CD14-positive monocyte (primary cell): Measurements from ENCODE around the gene TSPEAR. TPM values are rescaled to one million over a fixed set of nuclear protein-coding genes. Genes with fewer than 3 reads are reported as not detected.

Experiments
- DNase-seq, 3 donors: peaks; one replicate each; pipeline ENCODE4 v3.0.0-alpha.2; 2011 to 2022
- H2AFZ ChIP-seq: 2 replicates; pipeline ENCODE4 v1.6.0; 2012; ENCODE audit warnings: mild to moderate bottlenecking, low read depth, low read length, inconsistent platforms; ENCODE audit not compliant: insufficient read depth, poor library complexity, severe bottlenecking
- H3K27ac ChIP-seq, 2 donors: 1 replicate in 1 of 2; 2 replicates in 1 of 2; pipeline ENCODE4 v1.5.1; 2012 to 2013; ENCODE audit warnings: low read length in 2 of 2, control low read depth in 1 of 2, inconsistent platforms in 1 of 2, low read depth in 1 of 2, mild to moderate bottlenecking in 1 of 2
- H3K27me3 ChIP-seq, 2 donors: one replicate each; pipeline versions ENCODE4 v1.6.0 to v1.6.1; 2011 to 2013; ENCODE audit warnings: low read length in 2 of 2; ENCODE audit not compliant: control insufficient read depth in 2 of 2, insufficient read depth in 2 of 2
- H3K36me3 ChIP-seq, 2 donors: replicated peaks in 1 of 2; 1 replicate in 1 of 2; 2 replicates in 1 of 2; pipeline versions ENCODE4 v1.5.1 to v1.6.1; 2012 to 2013; ENCODE audit warnings: low read length in 2 of 2, control low read depth in 1 of 2, inconsistent platforms in 1 of 2, mild to moderate bottlenecking in 1 of 2; ENCODE audit not compliant: insufficient read depth in 2 of 2, control insufficient read depth in 1 of 2
- H3K4me1 ChIP-seq, 2 donors: 1 replicate in 1 of 2; 2 replicates in 1 of 2; pipeline versions ENCODE4 v1.5.1 to v1.6.1; 2012 to 2013; ENCODE audit warnings: low read length in 2 of 2, control low read depth in 1 of 2, inconsistent platforms in 1 of 2, mild to moderate bottlenecking in 1 of 2, moderate library complexity in 1 of 2; ENCODE audit not compliant: insufficient read depth in 2 of 2, control insufficient read depth in 1 of 2
- H3K4me2 ChIP-seq: replicated peaks from 2 replicates; pipeline ENCODE3; 2012; ENCODE audit warnings: low read length, moderate library complexity, mild to moderate bottlenecking; ENCODE audit not compliant: poor library complexity, severe bottlenecking; ENCODE audit errors: extremely low read depth
- H3K4me3 ChIP-seq, 3 experiments: fragments of 200-600 bp in 1 of 3; sonication (generic) in 1 of 3; replicated peaks in 1 of 3; 1 replicate in 2 of 3; 2 replicates in 1 of 3; pipeline ENCODE4 v1.5.1; 2011 to 2013; ENCODE audit warnings: low read length in 3 of 3, mild to moderate bottlenecking in 3 of 3, control low read depth in 2 of 3, low read depth in 2 of 3, inconsistent platforms in 1 of 3, moderate library complexity in 1 of 3
- H3K79me2 ChIP-seq: 2 replicates; pipeline ENCODE4 v1.6.0; 2012; ENCODE audit warnings: mild to moderate bottlenecking, control low read depth, inconsistent platforms, low read length, moderate library complexity; ENCODE audit not compliant: insufficient read depth
- H3K9ac ChIP-seq: 2 replicates; pipeline ENCODE4 v1.6.0; 2017; ENCODE audit warnings: low read length, mild to moderate bottlenecking; ENCODE audit not compliant: insufficient read depth, poor library complexity, severe bottlenecking
- H3K9me3 ChIP-seq, 2 donors: replicated peaks in 1 of 2; 1 replicate in 1 of 2; 2 replicates in 1 of 2; pipeline versions ENCODE4 v1.5.1 to v1.6.1; 2012 to 2013; ENCODE audit warnings: low read length in 2 of 2, control low read depth in 1 of 2; ENCODE audit not compliant: control insufficient read depth in 1 of 2, insufficient read depth in 1 of 2
- H4K20me1 ChIP-seq: 2 replicates; pipeline ENCODE4 v1.6.0; 2012; ENCODE audit warnings: mild to moderate bottlenecking, low read length, control low read depth, moderate library complexity; ENCODE audit not compliant: insufficient read depth
- H3K27ac Mint-ChIP-seq, 7 donors: one replicate each; pipeline ENCODE4 v1.8.0; 2020; ENCODE audit warnings: mild to moderate bottlenecking in 7 of 7, mixed read lengths in 7 of 7, moderate library complexity in 6 of 7, inconsistent platforms in 2 of 7
- H3K27me3 Mint-ChIP-seq, 3 donors: one replicate each; pipeline ENCODE4 v1.8.0; 2021 to 2022; ENCODE audit warnings: low read depth in 3 of 3, mild to moderate bottlenecking in 3 of 3, mixed read lengths in 3 of 3, moderate library complexity in 3 of 3, inconsistent platforms in 1 of 3
- H3K36me3 Mint-ChIP-seq, 2 donors: one replicate each; pipeline ENCODE4 v1.8.0; 2020; ENCODE audit warnings: mixed read lengths in 2 of 2, inconsistent platforms in 1 of 2, mild to moderate bottlenecking in 1 of 2
- H3K4me1 Mint-ChIP-seq: one replicate; pipeline ENCODE4 v1.8.0; 2020; ENCODE audit warnings: mild to moderate bottlenecking, mixed read lengths
- H3K4me3 Mint-ChIP-seq, 2 donors: one replicate each; pipeline ENCODE4 v1.8.0; 2020; ENCODE audit warnings: mild to moderate bottlenecking in 2 of 2, mixed read lengths in 2 of 2, moderate library complexity in 1 of 2
- H3K9me3 Mint-ChIP-seq, 7 donors: one replicate each; pipeline ENCODE4 v1.8.0; 2020 to 2022; ENCODE audit warnings: mixed read lengths in 7 of 7, mild to moderate bottlenecking in 6 of 7, moderate library complexity in 6 of 7, inconsistent platforms in 2 of 7
- WGBS: methylation state at CpG from one replicate; pipeline ENCODE4 v1.1.5; 2013; ENCODE audit warnings: missing lambda C conversion rate; ENCODE audit not compliant: insufficient coverage; 5-methylcytosine and 5-hydroxymethylcytosine counted together
- intact Hi-C, 2 donors: fragments of 100-400 bp; cut with micrococcal nuclease; formaldehyde crosslinking; loops; one replicate each; pipeline versions ENCODE4 v1.15.0 to v1.15.1; 2023
- polyA plus RNA-seq, 3 donors: library from polyadenylated mRNA; depleted of rRNA in 1 of 3; unstranded in 2 of 3; stranded (reverse) in 1 of 3; fragments of 300-500 nt in 2 of 3; fragments of >200 nt in 1 of 3; fragmentation: Illumina TruSeq in 2 of 3; gene quantifications; 1 replicate in 2 of 3; 2 replicates in 1 of 3; pipeline ENCODE4 v1.2.3, GENCODE V29; 2012 to 2021
- TF ChIP-seq, protein P1 (sequence below): fragments of 200-600 bp; IDR thresholded peaks from one replicate; pipeline ENCODE4 v1.8.0; 2022; ENCODE audit warnings: antibody characterized with exemption, mild to moderate bottlenecking

Gene TSPEAR
- polyA plus RNA-seq, 3 donors, result not detected

DNA sequence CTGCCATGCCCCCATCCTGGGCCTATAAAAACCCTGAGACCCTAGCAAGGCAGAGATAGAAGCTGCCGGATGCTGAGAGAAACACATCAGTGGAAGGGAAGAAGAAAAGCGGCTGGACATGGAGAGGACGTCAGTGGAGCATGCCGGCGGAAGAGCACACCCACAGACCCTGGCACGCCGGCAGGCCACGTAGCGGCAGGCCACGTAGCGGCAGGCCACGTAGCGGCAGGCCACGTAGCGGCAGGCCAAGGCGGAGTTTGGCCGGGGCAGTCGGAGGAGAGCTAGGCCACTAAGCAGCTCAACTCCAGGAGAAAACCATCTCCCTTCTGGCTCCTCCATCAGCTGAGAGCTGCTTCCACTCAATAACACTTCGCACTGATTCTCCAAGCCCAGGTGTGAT is 221.0 kb downstream of the TSPEAR start:
- no peak overlapping the region for H3K4me3 Mint-ChIP-seq
- peaks cover 29 to 47% (median 40%) of the 10 kb centered on the region in 7 donors for H3K9me3 Mint-ChIP-seq
- H3K4me1 ChIP-seq, result no peaks in the 10 kb centered on the region
- H3K9me3 ChIP-seq, result peaks cover 35 to 45% of the 10 kb centered on the region in 2 donors
- no peaks in the 10 kb centered on the region for H3K36me3 Mint-ChIP-seq
- no peaks in the 10 kb centered on the region for H3K36me3 ChIP-seq
- no peaks in the 10 kb centered on the region for H3K79me2 ChIP-seq
- H3K27ac Mint-ChIP-seq, result no peak overlapping the region
- no peaks in the 10 kb centered on the region for H3K4me1 Mint-ChIP-seq
- intact Hi-C loops, result no loop called here
- DNase-seq, result no peak
- WGBS, result 98% methylated on average over 19 of the region's 19 CpGs
- no peak overlapping the region for H3K9ac ChIP-seq
- H3K27me3 Mint-ChIP-seq, result peaks cover 2 to 8% (median 5%) of the 10 kb centered on the region in 3 donors
- H3K4me3 ChIP-seq, result no peak overlapping the region
- H4K20me1 ChIP-seq, result no peaks in the 10 kb centered on the region
- H3K27ac ChIP-seq, result no peak overlapping the region
- TF ChIP-seq, protein P1, sequence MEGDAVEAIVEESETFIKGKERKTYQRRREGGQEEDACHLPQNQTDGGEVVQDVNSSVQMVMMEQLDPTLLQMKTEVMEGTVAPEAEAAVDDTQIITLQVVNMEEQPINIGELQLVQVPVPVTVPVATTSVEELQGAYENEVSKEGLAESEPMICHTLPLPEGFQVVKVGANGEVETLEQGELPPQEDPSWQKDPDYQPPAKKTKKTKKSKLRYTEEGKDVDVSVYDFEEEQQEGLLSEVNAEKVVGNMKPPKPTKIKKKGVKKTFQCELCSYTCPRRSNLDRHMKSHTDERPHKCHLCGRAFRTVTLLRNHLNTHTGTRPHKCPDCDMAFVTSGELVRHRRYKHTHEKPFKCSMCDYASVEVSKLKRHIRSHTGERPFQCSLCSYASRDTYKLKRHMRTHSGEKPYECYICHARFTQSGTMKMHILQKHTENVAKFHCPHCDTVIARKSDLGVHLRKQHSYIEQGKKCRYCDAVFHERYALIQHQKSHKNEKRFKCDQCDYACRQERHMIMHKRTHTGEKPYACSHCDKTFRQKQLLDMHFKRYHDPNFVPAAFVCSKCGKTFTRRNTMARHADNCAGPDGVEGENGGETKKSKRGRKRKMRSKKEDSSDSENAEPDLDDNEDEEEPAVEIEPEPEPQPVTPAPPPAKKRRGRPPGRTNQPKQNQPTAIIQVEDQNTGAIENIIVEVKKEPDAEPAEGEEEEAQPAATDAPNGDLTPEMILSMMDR, result no peak
- no peak overlapping the region for H3K4me2 ChIP-seq
- peaks cover 0 to 1% of the 10 kb centered on the region in 2 donors for H3K27me3 ChIP-seq
- no peak overlapping the region for H2AFZ ChIP-seq

DNA sequence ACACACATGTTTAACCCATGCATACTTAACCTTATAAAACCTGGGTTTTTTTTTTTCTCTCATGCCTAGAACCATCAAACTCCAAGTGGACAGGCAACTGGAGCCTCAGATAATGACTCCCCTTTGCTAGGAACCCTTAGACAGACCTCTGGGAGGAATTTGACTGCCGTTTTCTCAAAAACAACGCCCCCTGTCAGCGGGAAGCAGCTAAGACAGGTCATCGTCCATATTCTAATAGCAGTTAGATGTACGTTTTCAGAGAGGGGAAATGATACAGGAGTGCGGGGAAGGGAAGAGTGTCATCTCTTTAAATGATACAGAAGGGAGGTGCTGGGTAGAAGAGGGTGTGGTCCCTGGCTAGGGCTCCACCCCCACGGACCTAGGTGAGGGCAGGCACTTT is 221.4 kb downstream of the TSPEAR start:
- Histone ChIP-seq H3K79me2 (no peaks in the 10 kb centered on the region), H3K27me3 (peaks cover 0 to 3% of the 10 kb centered on the region in 2 donors), H3K4me2 (no peak overlapping the region), H3K4me1 (no peaks in the 10 kb centered on the region), H3K9ac (no peak overlapping the region), H4K20me1 (no peaks in the 10 kb centered on the region), H3K9me3 (peaks cover 35 to 45% of the 10 kb centered on the region in 2 donors), H3K36me3 (no peaks in the 10 kb centered on the region), H2AFZ (no peak overlapping the region), H3K27ac (no peak overlapping the region), H3K4me3 (no peak overlapping the region)
- DNase-seq, result no peak
- Mint-ChIP-seq H3K27me3 (peaks cover 2 to 9% (median 9%) of the 10 kb centered on the region in 3 donors), H3K36me3 (no peaks in the 10 kb centered on the region), H3K4me3 (no peak overlapping the region), H3K4me1 (no peaks in the 10 kb centered on the region), H3K27ac (no peak overlapping the region), H3K9me3 (peaks cover 29 to 47% (median 40%) of the 10 kb centered on the region in 7 donors)
- 37% methylated on average over 3 of the region's 7 CpGs for WGBS
- TF ChIP-seq, protein P1, result no peak
- intact Hi-C loops, result no loop called here
